K562 (cell line): ENCODE measurements around the gene C16orf96. TPM values are rescaled to one million over a fixed set of nuclear protein-coding genes. Genes with fewer than 3 reads are reported as not detected.

ENCODE experiments used
- ATAC-seq: fragments of 200-7000 bp; cut with Tn5 transposase; 3 replicates; pipeline ENCODE4 v1.9.1; 2020; ENCODE audit warnings: moderate library complexity
- BruUV-seq: library from RNA; stranded (reverse); fragments of 400-500 nt; replicated peaks from 2 replicates; lab custom pipeline; 2021; lab: Mats Ljungman, UMichigan
- CTCF ChIA-PET: fragments of 300-600 bp; formaldehyde crosslinking; extraction: SDS; loops from one replicate; lab custom pipeline; 2021; ENCODE audit warnings: low intra/inter-chr PET ratio; lab: Yijun Ruan, JAX
- POLR2A ChIA-PET: fragments of 300-600, 350-650 bp; sonication (Branson Sonifier 250); formaldehyde crosslinking; extraction: SDS; loops from one replicate; lab custom pipeline; 2021; ENCODE audit warnings: antibody characterized with exemption, inconsistent platforms; lab: Yijun Ruan, JAX
- DNase-seq, 4 experiments: peaks; one replicate each; pipeline versions ENCODE4 v3.0.0 to v3.0.0-alpha.2; 2011 to 2018; ENCODE audit warnings: low spot score in 3 of 4, mixed read lengths in 3 of 4; ENCODE audit errors: extremely low read depth in 1 of 4
- FAIRE-seq: peaks from 2 replicates; lab custom pipeline; 2011; peaks lifted over from hg19 to GRCh38; lab: Jason Lieb, UNC
- H2AFZ ChIP-seq: 2 replicates; pipeline ENCODE4 v1.6.0; 2011; ENCODE audit warnings: low read depth, low read length, control low read depth, inconsistent platforms
- H3K27ac ChIP-seq: fragments of 200-600 bp; 3 replicates; pipeline ENCODE4 v1.8.0; 2011; ENCODE audit warnings: low read depth, mild to moderate bottlenecking, control low read depth, inconsistent platforms, low read length, moderate library complexity, mixed read lengths; ENCODE audit errors: extremely low read depth
- H3K27me3 ChIP-seq, 2 experiments: fragments of 300-600 bp in 1 of 2; 2 replicates in 1 of 2; 3 replicates in 1 of 2; pipeline versions ENCODE4 v1.6.0 to v1.8.0; 2011; ENCODE audit warnings: inconsistent platforms in 2 of 2, low read length in 2 of 2, mild to moderate bottlenecking in 1 of 2, mixed read lengths in 1 of 2, moderate library complexity in 1 of 2; ENCODE audit not compliant: control insufficient read depth in 2 of 2, insufficient read depth in 2 of 2
- H3K36me3 ChIP-seq: fragments of 300-600 bp; 3 replicates; pipeline ENCODE4 v1.8.0; 2011; ENCODE audit warnings: mild to moderate bottlenecking, low read length, inconsistent platforms; ENCODE audit not compliant: control insufficient read depth, insufficient read depth
- H3K4me1 ChIP-seq, 2 experiments: fragments of 200-600 bp in 1 of 2; replicated peaks in 1 of 2; 2 replicates in 1 of 2; 3 replicates in 1 of 2; pipeline versions ENCODE4 v1.5.1 to v1.8.0; 2011; ENCODE audit warnings: inconsistent platforms in 2 of 2, low read length in 2 of 2, mild to moderate bottlenecking in 1 of 2, mixed read lengths in 1 of 2, moderate library complexity in 1 of 2; ENCODE audit not compliant: control insufficient read depth in 2 of 2, insufficient read depth in 2 of 2
- H3K4me2 ChIP-seq: 2 replicates; pipeline ENCODE4 v1.6.1; 2011; ENCODE audit warnings: low read length, control low read depth, inconsistent platforms, mixed read lengths; ENCODE audit not compliant: insufficient read depth
- H3K4me3 ChIP-seq: fragments of 200-600 bp; sonication (generic), shearing (Covaris generic); 2 replicates; pipeline ENCODE4 v1.5.1; 2016; ENCODE audit warnings: control low read depth, inconsistent platforms
- H3K79me2 ChIP-seq: fragments of 200-600 bp; 3 replicates; pipeline ENCODE4 v1.8.0; 2011; ENCODE audit warnings: low read length, inconsistent platforms; ENCODE audit not compliant: control insufficient read depth, insufficient read depth
- H3K9ac ChIP-seq, 2 experiments: 2 replicates each; pipeline versions ENCODE4 v1.6.0 to v1.6.1; 2011; ENCODE audit warnings: low read depth in 2 of 2, low read length in 2 of 2, control low read depth in 1 of 2, inconsistent platforms in 1 of 2, mild to moderate bottlenecking in 1 of 2, mixed read lengths in 1 of 2; ENCODE audit not compliant: insufficient read depth in 1 of 2
- H3K9me1 ChIP-seq: one replicate; pipeline ENCODE4 v1.6.0; 2011; ENCODE audit warnings: inconsistent platforms, mild to moderate bottlenecking, low read length, moderate library complexity; ENCODE audit not compliant: control insufficient read depth, insufficient read depth
- H3K9me3 ChIP-seq: replicated peaks from 2 replicates; pipeline ENCODE4 v1.5.1; 2011; ENCODE audit warnings: low read depth, low read length, inconsistent platforms; ENCODE audit not compliant: control insufficient read depth, insufficient read depth
- H4K20me1 ChIP-seq: replicated peaks from 2 replicates; pipeline ENCODE4 v1.6.1; 2011; ENCODE audit warnings: low read length, inconsistent platforms, mixed read lengths; ENCODE audit not compliant: control insufficient read depth, insufficient read depth
- ATF7 ChIP-seq: fragments of 450-650 bp; IDR thresholded peaks from 2 replicates; pipeline ENCODE4 v1.7.1; 2014; ENCODE audit warnings: mild to moderate bottlenecking, moderate library complexity
- BCLAF1 ChIP-seq, 2 experiments: fragments of 450-650 bp in 1 of 2; IDR thresholded peaks; 2 replicates each; pipeline ENCODE4 v1.6.1; 2011 to 2017; ENCODE audit warnings: low read depth in 2 of 2, antibody characterized with exemption in 1 of 2, borderline replicate concordance in 1 of 2, low read length in 1 of 2, mild to moderate bottlenecking in 1 of 2, mixed read lengths in 1 of 2; ENCODE audit not compliant: control insufficient read depth in 1 of 2
- CBX3 ChIP-seq, 2 experiments: IDR thresholded peaks; 1 replicate in 1 of 2; 2 replicates in 1 of 2; pipeline ENCODE4 v1.6.1; 2012; ENCODE audit warnings: inconsistent platforms in 2 of 2, low read length in 2 of 2, borderline replicate concordance in 1 of 2, control low read depth in 1 of 2
- CREB1 ChIP-seq, 2 experiments: sonication (generic) in 1 of 2; formaldehyde crosslinking in 1 of 2; IDR thresholded peaks; 2 replicates each; pipeline versions ENCODE4 v1.6.1 to v1.8.0; 2012 to 2022; ENCODE audit warnings: inconsistent platforms in 1 of 2, mild to moderate bottlenecking in 1 of 2, missing genetic modification reagents in 1 of 2, moderate library complexity in 1 of 2
- CREM ChIP-seq: IDR thresholded peaks from 2 replicates; pipeline ENCODE4 v1.6.1; 2014; ENCODE audit warnings: antibody characterized with exemption, low read depth
- E2F3 ChIP-seq: fragments of 250-450 bp; sonication (Bioruptor Pico); IDR thresholded peaks from 2 replicates; pipeline ENCODE4 v1.4.0; 2020; ENCODE audit warnings: mild to moderate bottlenecking
- FOXJ2 ChIP-seq: fragments of 200-800 bp; sonication (Bioruptor generic); IDR thresholded peaks from 2 replicates; pipeline ENCODE4 v1.6.1; 2016; ENCODE audit warnings: missing genetic modification characterization, missing compliant biosample characterization
- FOXK1 ChIP-seq: sonication (generic); formaldehyde crosslinking; IDR thresholded peaks from 2 replicates; pipeline ENCODE4 v1.8.0; 2022; ENCODE audit warnings: missing genetic modification reagents, mild to moderate bottlenecking, borderline replicate concordance
- FOXP1 ChIP-seq: sonication (generic); formaldehyde crosslinking; IDR thresholded peaks from 2 replicates; pipeline ENCODE4 v1.8.0; 2022; ENCODE audit warnings: mild to moderate bottlenecking, missing genetic modification reagents
- GTF2A2 ChIP-seq: IDR thresholded peaks from 2 replicates; pipeline ENCODE4 v1.6.1; 2016; ENCODE audit warnings: mild to moderate bottlenecking, missing genetic modification characterization, missing compliant biosample characterization
- KDM1A ChIP-seq, 2 experiments: fragments of 450-650 bp; IDR thresholded peaks; 2 replicates each; pipeline ENCODE4 v1.6.1; 2016; ENCODE audit warnings: mild to moderate bottlenecking in 2 of 2
- PTRF ChIP-seq: fragments of 450-650 bp; IDR thresholded peaks from 2 replicates; pipeline ENCODE4 v1.6.1; 2016; ENCODE audit warnings: mild to moderate bottlenecking, missing genetic modification characterization, missing compliant biosample characterization
- RBBP5 ChIP-seq: fragments of 200-600 bp; sonication (generic); IDR thresholded peaks from 2 replicates; pipeline ENCODE4 v1.6.1; 2012; ENCODE audit warnings: borderline replicate concordance, mild to moderate bottlenecking, low read length, control low read depth, inconsistent platforms; ENCODE audit not compliant: insufficient read depth, poor library complexity, severe bottlenecking
- RFX1 ChIP-seq: fragments of 450-650 bp; IDR thresholded peaks from 2 replicates; pipeline ENCODE4 v1.6.1; 2016; ENCODE audit warnings: mild to moderate bottlenecking, moderate library complexity
- SETDB1 ChIP-seq: IDR thresholded peaks from one replicate; pipeline ENCODE4 v1.6.1; 2012; ENCODE audit warnings: low read length, control low read depth, inconsistent platforms
- TEAD2 ChIP-seq: fragments of 450-650 bp; IDR thresholded peaks from 2 replicates; pipeline ENCODE4 v1.6.1; 2016; ENCODE audit warnings: missing genetic modification characterization, control low read depth, missing compliant biosample characterization
- ZKSCAN8 ChIP-seq: fragments of 200-800 bp; sonication (Bioruptor generic); IDR thresholded peaks from 2 replicates; pipeline ENCODE4 v1.6.1; 2016; ENCODE audit warnings: missing genetic modification characterization, missing compliant biosample characterization
- ZNF124 ChIP-seq: sonication (generic); formaldehyde crosslinking; IDR thresholded peaks from 2 replicates; pipeline ENCODE4 v1.8.1; 2022; ENCODE audit warnings: missing genetic modification reagents
- ZNF197 ChIP-seq: fragments of 200-800 bp; sonication (Bioruptor generic); IDR thresholded peaks from 2 replicates; pipeline ENCODE4 v1.6.1; 2016; ENCODE audit warnings: low read depth, missing genetic modification characterization, missing compliant biosample characterization
- WGBS: fragments of 100-300 bp; shearing (Covaris generic); methylation state at CpG from one replicate; pipeline ENCODE4 v1.1.6; 2016; ENCODE audit warnings: low coverage, mixed read lengths; ENCODE audit not compliant: insufficient coverage; ENCODE audit errors: missing lambda C conversion rate; 5-methylcytosine and 5-hydroxymethylcytosine counted together
- in situ Hi-C: fragments of 300-500 bp; cut with MboI; formaldehyde crosslinking; loops from 4 replicates; pipeline ENCODE4 v1.15.0; 2018; ENCODE audit warnings: inconsistent platforms, mixed read lengths
- intact Hi-C: fragments of 100-400 bp; cut with micrococcal nuclease; formaldehyde crosslinking; loops from 2 replicates; pipeline ENCODE4 v1.14.2; 2022
- polyA plus RNA-seq, 8 experiments: library from polyadenylated mRNA; depleted of rRNA in 4 of 8; stranded (reverse) in 5 of 8; unstranded in 3 of 8; fragments of >200 nt; fragmentation: Nextera tagmentation in 2 of 8; fragmentation: Illumina TruSeq in 1 of 8; extraction: Ambion mirVana in 2 of 8; extraction: Trizol in 1 of 8; gene quantifications; 2 replicates each; pipeline versions ENCODE4 v1.2.1 to v1.2.3, GENCODE V29; 2011 to 2014; ENCODE audit warnings: inconsistent platforms in 1 of 8, missing spikeins in 1 of 8
- total RNA-seq, 7 experiments: library from RNA; depleted of rRNA in 6 of 7; stranded (reverse); fragments of >200 nt in 6 of 7; fragmentation: Illumina TruSeq in 2 of 7; extraction: Trizol in 2 of 7; gene quantifications; 2 replicates each; pipeline versions ENCODE4 v1.2.1 to v1.2.3, GENCODE V29; 2011 to 2021; ENCODE audit warnings: low replicate concordance in 1 of 7

The C16orf96 gene
- total and polyA plus RNA-seq, 9 of the 15 experiments (the other 6 are each of a cell fraction or from before 2014, with no cell fraction given) = not detected

GRCh38 chr16:4613636-4614570 lies 57.8 kb downstream of the C16orf96 start:
- Histone ChIP-seq H3K4me1 (peaks cover 28 to 92% of the 10 kb centered on the region in 2 experiments), H3K79me2 (peaks cover 42% of the 10 kb centered on the region), H3K9ac (peak overlapping the region; percentile 93), H4K20me1 (peaks cover 27% of the 10 kb centered on the region), H3K27me3 (no peaks in the 10 kb centered on the region), H2AFZ (peak overlapping the region; percentile 93), H3K9me3 (no peaks in the 10 kb centered on the region), H3K27ac (peak overlapping the region; percentile 97), H3K4me2 (peak overlapping the region; percentile 90), H3K4me3 (peak overlapping the region; percentile 94), H3K9me1 (peaks cover 17% of the 10 kb centered on the region), H3K36me3 (peaks cover 19% of the 10 kb centered on the region; the same call in 1 of the 3 replicates)
- POLR2A ChIA-PET = interaction anchor here (0.6 to 1.0 kb wide), 4 partner anchors 9 to 939 kb away, joined by 3 read pairs; no protein-coding TSS in a partner anchor
- 3% methylated on average over 57 of the region's 92 CpGs for WGBS
- FAIRE-seq (no peak), DNase-seq (peak in 3 of 4 experiments; percentile 50 to 78 (median 77)), ATAC-seq (no peak)
- in situ Hi-C loops = no loop called here
- CTCF ChIA-PET = no interaction called here
- intact Hi-C loops = no loop called here
- no TSS peak for BruUV-seq
- no peak; the same call in 1 of the 2 replicates for TF ChIP-seq ZNF124 (CRISPR knock-in tag)
- no peak for TF ChIP-seq TEAD2 (tag)
- TF ChIP-seq CBX3 (IDR thresholded peaks at IDR 0.05; ENCODE audit: borderline replicate concordance in 1 of 2, low read length in 2 of 2) = no peak
- no peak for TF ChIP-seq CREB1 (IDR thresholded peaks at IDR 0.05)
- TF ChIP-seq CREB1 (CRISPR knock-in tag; IDR thresholded peaks at IDR 0.05) = 0 out of 2 replicates have a peak, but pooled peaks have one; percentile 41
- TF ChIP-seq CREM = peak; percentile 41; the same call in 1 of the 2 replicates
- peak in 1 of 2 experiments; percentile 70; a peak in 1 of 4 replicates for TF ChIP-seq KDM1A (IDR thresholded peaks at IDR 0.05)
- TF ChIP-seq ATF7 = no peak
- TF ChIP-seq RBBP5 = peak; percentile 55
- TF ChIP-seq FOXP1 (CRISPR knock-in tag) = no peak; the same call in 1 of the 2 replicates
- TF ChIP-seq RFX1 = no peak
- no peak for TF ChIP-seq PTRF (tag)
- TF ChIP-seq E2F3 = no peak
- TF ChIP-seq FOXJ2 (tag) = 0 out of 2 replicates have a peak, but pooled peaks have one; percentile 37
- TF ChIP-seq GTF2A2 (tag) = no peak
- no peak for TF ChIP-seq ZNF197 (CRISPR knock-in tag)
- TF ChIP-seq ZKSCAN8 = no peak
- TF ChIP-seq SETDB1 = no peak
- TF ChIP-seq BCLAF1 (IDR thresholded peaks at IDR 0.05; ENCODE audit: borderline replicate concordance in 1 of 2, control insufficient read depth in 1 of 2, low read depth in 2 of 2, low read length in 1 of 2) = no peak
- TF ChIP-seq FOXK1 (CRISPR knock-in tag) = no peak
